Neural cell (in vitro differentiated cells): Measurements from ENCODE around the gene ADAMTS8.

Experiments
- CTCF ChIP-seq: fragments of 450-650 bp; IDR thresholded peaks from 2 replicates; pipeline ENCODE4 v1.5.1; 2014; ENCODE audit warnings: antibody characterized with exemption, mild to moderate bottlenecking, moderate library complexity; ENCODE audit not compliant: poor library complexity, severe bottlenecking
- EP300 ChIP-seq: fragments of 450-650 bp; conservative IDR thresholded peaks from 2 replicates; pipeline ENCODE4 v1.6.1; 2014; ENCODE audit warnings: antibody characterized with exemption, mild to moderate bottlenecking, moderate library complexity; ENCODE audit not compliant: poor library complexity, severe bottlenecking

DNA sequence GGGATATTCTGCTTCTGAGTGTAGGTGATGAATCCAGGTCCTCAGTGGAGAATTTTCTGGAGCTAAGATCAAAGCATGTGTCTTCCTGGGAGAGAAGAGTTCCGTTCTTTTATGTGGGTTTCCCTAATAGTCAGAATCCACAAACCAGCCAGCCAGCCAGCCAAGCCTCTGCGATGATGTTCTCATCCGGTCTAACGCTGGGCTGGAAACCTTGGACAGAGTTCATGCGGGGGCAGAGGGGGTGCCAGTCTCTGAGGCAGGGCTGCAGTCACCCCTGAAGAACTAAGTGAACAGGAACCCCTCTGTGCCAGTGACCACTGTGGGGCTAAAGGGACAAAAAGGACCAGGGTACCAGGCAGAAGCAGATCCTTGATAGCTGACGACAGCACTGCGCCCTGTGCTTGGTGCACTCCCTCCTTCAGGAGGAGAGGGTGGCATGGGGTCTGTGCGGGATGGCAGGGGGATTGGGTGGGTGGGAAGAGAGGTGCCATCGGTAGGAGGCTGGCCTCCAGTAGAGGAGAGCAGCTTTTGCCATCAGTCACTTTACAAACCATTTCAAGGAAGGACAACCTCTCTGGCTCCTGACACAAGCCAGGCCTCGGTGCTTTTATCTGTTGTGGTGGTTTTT, 47.1 kb upstream of the ADAMTS8 start:
- TF ChIP-seq CTCF, result no peak
- TF ChIP-seq EP300, result no peak
